GM21447 (cell line): ENCODE measurements around the gene BMP2K.

Source experiments
- ATAC-seq: cut with Tn5 transposase; IDR thresholded peaks from one replicate; pipeline ENCODE4 v1.9.1; 2021; ENCODE audit not compliant: unreplicated experiment

Gene BMP2K

DNA sequence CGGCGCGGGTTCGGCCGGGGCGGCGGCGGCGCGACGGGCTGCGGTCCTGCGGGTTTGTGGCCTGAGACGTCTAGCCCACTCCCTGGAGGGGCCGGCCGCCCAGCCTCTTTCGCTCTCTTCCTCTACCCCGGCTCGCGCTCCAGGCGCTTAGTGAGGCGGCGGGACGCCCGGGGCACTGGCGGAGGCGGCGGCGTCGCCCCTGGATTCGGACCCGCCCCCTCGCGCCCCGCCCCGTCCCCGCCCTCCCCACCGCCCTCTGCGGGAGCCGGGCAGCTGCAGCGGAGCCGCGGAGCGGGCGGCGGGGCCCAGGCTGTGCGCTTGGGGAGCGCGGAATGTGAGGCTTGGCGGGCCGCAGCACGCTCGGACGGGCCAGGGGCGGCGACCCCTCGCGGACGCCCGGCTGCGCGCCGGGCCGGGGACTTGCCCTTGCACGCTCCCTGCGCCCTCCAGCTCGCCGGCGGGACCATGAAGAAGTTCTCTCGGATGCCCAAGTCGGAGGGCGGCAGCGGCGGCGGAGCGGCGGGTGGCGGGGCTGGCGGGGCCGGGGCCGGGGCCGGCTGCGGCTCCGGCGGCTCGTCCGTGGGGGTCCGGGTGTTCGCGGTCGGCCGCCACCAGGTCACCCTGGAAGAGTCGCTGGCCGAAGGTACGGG is at the start of gene BMP2K:
Gene BMP2K (plus strand): TSS at position 272 of the 650 bp plus-strand sequence. CDS start 194 bp downstream, at position 466.
- peak; percentile 61 for ATAC-seq

- no peak for ATAC-seq
These were observed 49.6 kb upstream of the BMP2K start for GRCh38 chr4:78726546-78726945.

DNA sequence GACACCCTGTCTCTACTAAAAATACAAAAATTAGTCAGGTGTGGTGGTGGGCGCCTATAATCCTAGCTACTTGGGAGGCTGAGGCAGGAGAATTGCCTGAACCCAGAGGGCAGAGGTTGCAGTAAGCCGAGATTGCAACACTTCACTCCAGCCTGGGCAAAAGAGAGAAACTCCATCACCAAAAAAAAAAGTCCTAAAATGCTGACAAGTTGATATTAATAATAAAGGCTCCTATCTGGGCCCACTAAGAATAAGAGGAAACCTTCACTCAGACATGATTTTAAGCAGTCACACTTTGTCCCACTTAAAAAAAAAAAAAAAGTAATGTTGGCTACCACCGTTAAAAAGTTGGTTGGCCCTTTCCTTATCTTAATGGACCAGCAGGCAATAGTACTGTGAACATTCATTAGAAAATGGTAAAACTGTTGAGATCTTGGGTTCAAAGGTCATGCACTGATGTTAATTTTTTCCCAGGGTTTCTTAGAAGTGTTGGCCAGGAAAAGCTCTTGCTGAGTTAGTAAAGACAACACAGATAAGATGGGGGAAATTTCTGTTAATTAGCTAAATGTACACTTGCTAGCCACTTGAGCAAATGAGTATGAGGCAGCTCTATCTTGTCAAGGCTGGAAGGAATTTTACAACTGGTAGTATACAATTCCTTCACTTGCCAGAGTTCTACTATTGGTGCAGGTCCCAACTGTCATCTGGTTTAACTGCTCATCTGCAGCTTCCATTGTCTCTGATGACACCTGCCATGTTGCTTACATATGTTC is 43.6 kb upstream of the BMP2K start:
- no peak for ATAC-seq

- no peak for ATAC-seq
These were observed 41.5 kb upstream of the BMP2K start for GRCh38 chr4:78734441-78735162.

- ATAC-seq = no peak
These were observed 40.5 kb upstream of the BMP2K start for GRCh38 chr4:78735697-78736096.

DNA sequence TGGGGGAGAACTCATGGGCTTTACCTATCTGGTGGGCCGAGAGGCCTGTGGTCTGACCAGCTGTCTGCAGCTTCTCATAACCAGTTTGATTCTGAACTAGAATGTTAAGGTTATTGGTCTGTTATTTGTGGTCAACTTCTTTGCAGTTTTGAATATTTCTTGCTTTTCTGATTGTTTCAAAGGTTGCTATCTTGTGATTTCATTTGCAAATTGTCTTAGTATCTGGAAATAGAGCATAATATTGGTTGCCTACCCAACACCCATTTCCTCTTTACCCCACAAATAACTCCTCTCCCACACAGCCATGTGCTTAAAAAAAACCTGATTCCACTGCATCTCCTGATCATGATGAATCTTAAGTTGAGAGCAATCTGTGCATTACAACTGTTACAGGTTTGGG is 39.1 kb upstream of the BMP2K start:
- ATAC-seq = peak; percentile 48

DNA sequence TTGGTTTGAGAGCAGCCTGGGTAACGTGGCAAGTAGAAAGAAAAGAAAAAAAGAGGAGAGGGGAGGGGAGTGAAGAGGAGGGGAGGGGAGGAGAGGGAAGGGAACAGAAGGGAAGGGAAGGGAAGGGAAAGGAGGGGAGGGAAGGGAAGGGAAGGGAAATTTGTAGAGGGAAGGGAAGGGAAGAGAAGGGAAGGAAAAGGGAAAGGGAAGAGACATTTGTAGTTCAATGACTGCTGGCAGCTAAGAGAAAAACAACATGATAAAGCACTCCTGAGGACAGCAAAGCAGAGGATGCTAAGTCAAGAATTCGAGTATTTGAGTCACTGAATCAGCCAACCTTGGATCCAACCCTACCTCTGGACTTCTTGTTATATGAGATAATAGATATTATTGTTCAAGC is 38.2 kb upstream of the BMP2K start:
- ATAC-seq = no peak

DNA sequence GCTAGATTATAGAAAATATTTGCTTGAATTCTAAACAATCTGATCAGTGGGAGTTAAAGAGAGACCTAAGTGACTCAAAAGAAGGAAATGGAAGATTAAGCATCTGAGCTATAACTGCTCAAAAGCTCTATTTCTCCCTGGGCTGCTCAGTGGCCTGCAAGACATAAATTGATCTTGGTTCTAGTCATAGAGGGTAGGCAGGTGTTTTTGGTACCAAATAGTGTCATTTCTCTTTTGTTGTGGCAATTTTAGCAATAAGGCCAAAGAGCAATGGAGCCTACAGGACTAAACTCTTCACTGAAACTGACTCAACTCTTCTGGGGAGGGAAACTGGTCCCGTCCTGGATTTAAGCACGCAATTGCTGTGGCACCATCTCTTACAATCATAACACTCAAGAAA is 33.9 kb upstream of the BMP2K start:
- no peak for ATAC-seq

DNA sequence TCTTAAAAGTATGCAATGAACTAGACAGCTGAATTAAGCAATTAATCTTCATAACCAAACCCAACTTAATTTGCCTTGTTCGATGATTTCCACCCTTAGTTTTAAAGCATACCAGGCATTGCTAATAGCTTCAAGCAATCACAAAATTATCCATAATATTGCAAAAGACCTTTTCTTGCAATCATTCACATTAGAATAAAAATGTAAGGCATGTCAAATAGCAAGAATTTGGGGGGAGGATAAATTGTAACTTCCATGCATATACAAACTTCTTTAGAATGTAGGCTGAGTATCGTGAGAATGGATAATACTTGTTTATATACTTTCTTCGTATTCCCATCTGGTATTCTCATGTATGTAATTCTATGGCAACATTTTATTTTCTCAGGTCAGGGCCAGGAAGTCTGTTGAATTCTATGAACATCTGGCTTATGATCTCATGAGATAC is 28.7 kb upstream of the BMP2K start:
- no peak for ATAC-seq

- ATAC-seq = no peak
These were observed 27.8 kb upstream of the BMP2K start for GRCh38 chr4:78748381-78748780.

DNA sequence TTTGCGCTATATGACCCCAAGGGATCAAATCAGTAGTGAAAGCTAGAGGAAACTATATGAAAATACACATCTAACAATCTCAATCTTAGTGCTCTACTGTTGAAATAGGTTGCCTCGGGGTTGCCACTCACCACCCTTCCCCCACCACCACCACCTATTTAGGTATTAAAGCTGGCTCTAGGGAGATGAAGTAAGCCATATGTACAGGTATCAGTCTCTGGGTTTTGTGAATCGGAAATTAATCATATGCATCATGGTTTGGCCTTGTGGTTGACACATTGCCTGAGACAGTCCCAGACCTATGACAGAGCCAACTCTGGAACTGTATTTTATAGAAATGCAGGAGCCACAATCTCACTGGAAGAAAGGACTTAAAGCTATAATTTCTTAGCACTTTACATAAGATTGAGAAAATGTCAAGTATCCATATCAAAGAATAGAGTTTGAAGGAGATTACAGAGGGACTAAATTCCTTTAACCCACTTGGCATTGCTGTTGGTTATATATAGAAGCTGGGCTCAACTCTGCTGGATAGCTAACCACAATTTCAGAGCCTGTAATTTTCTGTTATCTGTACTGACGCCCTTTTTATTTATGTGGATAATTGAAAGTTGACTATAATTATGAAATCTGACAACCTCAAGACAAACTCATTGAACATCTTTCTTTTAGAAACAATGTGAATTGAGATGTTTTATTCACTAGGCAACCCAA is 26.7 kb upstream of the BMP2K start:
- ATAC-seq = peak; percentile 31

DNA sequence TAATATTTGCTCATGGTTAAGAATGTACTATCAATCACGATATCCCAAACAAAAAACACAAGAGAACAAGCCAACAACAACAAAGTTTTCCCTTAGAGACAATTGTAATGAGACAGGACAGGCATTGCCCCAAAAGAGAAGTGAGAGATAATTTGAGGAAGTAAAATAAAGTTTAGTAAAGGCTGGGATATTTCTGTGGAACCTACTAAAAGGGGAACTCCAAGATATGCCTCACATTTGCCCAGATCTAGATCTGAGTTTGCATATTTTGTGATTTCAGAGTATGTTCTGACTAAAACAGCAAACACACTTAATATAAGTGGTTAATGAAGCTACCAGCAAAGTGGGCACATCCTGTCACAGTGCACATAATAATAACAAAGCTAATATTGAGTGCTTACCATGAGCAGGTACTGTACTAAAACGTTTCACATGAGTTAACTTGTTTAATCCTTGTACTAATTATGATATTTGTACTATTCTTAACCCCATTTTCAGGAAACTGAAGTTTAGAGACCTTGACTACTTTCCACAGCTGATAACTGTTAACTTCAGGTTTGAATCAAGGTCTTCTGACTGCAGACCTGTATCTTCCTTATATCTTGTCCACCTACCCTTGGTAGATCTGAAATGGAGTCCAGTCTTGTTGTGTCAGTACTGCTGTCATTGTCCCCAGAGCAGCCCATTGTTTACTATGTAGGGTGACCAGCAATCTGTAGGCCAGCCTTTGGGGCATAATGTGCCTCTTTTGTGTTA is 26.0 kb upstream of the BMP2K start:
- peak; percentile 85 for ATAC-seq

DNA sequence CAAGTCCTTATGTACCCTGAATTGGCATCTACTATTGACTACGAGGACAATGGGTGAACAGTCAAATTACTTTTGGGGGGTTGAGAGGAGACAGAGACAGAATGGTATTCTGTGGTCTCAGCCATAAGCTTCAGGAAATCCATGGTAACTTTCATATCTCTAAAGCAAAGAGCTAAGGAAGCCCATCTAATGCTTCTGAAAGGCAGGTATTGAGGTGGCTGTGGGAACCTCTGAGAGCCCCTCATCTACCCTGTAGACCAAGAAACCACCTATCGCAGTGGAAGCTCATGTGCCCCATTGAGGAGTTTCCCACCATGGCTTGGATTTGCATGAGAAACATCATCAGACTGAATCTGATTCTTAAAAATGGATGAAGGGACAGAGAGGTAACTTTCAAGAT is 23.1 kb upstream of the BMP2K start:
- ATAC-seq = no peak

GRCh38 chr4:78754872-78755271 is 21.3 kb upstream of the BMP2K start:
- ATAC-seq = no peak

GRCh38 chr4:78756137-78756536 is 20.0 kb upstream of the BMP2K start:
- ATAC-seq = no peak

GRCh38 chr4:78756776-78757175 is 19.4 kb upstream of the BMP2K start:
- no peak for ATAC-seq

DNA sequence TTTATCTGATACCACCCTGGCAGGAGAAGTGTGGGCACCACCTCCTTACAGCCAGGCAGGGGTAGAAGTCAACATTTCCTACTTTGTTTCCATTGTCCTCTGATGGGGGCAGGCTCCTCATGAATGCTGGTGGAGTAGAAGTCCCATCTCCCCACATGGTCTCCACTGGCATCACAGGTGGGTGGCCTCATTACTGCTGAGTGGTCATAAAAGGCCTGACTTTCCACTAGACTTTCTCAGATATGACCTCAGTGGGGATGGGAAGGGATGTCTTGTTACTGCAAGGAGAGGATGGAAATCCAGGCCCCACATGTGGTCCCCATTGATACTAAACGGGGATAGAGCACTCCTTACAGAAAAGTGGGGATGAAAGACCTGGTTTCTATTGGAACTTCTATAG is 18.6 kb upstream of the BMP2K start:
- no peak for ATAC-seq

GRCh38 chr4:78758085-78758484 is 18.1 kb upstream of the BMP2K start:
- no peak for ATAC-seq

DNA sequence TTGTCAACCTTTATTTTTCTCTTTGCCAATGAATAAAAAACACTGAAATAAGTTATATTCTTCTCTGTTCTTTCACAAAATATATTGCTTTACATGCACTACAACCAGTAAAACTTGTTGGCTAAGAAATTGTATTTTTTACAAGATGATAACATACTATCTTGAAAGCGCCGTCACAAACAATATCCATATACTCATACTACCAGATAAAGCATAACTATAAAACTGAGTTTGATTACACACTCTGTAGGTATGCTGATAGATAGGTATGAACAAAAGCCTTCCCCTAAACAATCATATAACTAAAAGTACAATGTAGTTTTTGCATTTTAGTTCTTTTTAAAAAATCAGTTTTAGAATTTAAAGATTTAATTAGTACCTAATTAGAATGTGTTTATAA is 13.6 kb upstream of the BMP2K start:
- no peak for ATAC-seq

DNA sequence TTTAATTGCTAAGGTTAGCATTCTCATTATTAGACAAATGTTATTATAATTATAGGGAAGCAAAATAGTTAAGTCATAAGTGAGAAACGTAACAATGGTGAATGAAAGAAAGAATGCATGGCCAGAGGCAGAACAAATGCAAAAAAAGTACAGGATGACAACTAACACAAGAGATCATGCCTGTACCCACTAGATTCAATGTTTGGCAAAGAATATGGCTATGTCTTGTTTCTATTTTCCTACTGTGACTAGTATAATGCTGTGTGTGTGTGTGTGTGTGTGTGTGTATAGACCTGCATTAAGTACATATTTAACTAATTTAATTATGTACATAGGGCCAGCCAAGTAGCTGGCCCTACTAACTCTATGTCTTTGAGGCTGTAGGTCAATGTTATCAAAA is 12.9 kb upstream of the BMP2K start:
- ATAC-seq = no peak
